Right ventricle myocardium superior (tissue), 1 donor: Measurements from ENCODE around the gene HBZ. TPM values are rescaled to one million over a fixed set of nuclear protein-coding genes. Genes with fewer than 3 reads are reported as not detected.
"Not testable (repeated sequence)": the region's sequence is repeated elsewhere in the genome, so short reads cannot be mapped to it uniquely, and the experiment has no call there.

Source experiments
- ATAC-seq: fragments of 200-7000 bp; cut with Tn5 transposase; one replicate; pipeline ENCODE4 v1.9.1; 2020; ENCODE audit warnings: mild to moderate bottlenecking; ENCODE audit not compliant: poor library complexity
- DNase-seq: peaks from one replicate; pipeline ENCODE4 v3.0.0-alpha.2; 2020
- intact Hi-C: fragments of 100-400 bp; cut with DNase I; formaldehyde crosslinking; loops from one replicate; pipeline ENCODE4 v1.11.2; 2022
- total RNA-seq: library from RNA; stranded (reverse); fragmentation: NEBNext Ultra II Directional; extraction: Animal tissue kit (Norgen Biotek cat#: 25700); gene quantifications from one replicate; pipeline ENCODE4 v1.2.1, GENCODE V29; 2021
- donor health status: DM: no; HTN: yes; CAD: no; lungs with severe emphysema.

The HBZ gene
- total RNA-seq, 1 donor from 2014 or later, result not detected

GRCh38 chr16:191831-192230 lies 39.4 kb downstream of the HBZ start:
- ATAC-seq (no peak), DNase-seq (no peak)
- intact Hi-C loops, result no loop called here

GRCh38 chr16:192686-193085 lies 40.2 kb downstream of the HBZ start:
- DNase-seq (no peak), ATAC-seq (no peak)
- intact Hi-C loops, result no loop called here

GRCh38 chr16:193441-193840 lies 41.0 kb downstream of the HBZ start:
- no peak for DNase-seq
- no peak for ATAC-seq
- intact Hi-C loops, result no loop called here

- intact Hi-C loops, result no loop called here
- ATAC-seq, result no peak
Observed at GRCh38 chr16:194516-194915, 42.1 kb downstream of the HBZ start.

GRCh38 chr16:200388-200787 lies 47.9 kb downstream of the HBZ start:
- DNase-seq, result no peak
- ATAC-seq, result no peak
- intact Hi-C loops, result no loop called here

More at GRCh38 chr16:194516-194915, 42.1 kb downstream of the HBZ start:
- no peak for DNase-seq

- no peak for DNase-seq
- intact Hi-C loops, result no loop called here
- ATAC-seq, result no peak
Observed at GRCh38 chr16:203246-203645, 50.8 kb downstream of the HBZ start.

- ATAC-seq, DNase-seq, intact Hi-C loops: not testable (repeated sequence)
Observed at GRCh38 chr16:204046-204445, 51.6 kb downstream of the HBZ start.

Other genes starting within 250 kb of the HBZ start
- 11.1 TPM for gene POLR3K, start 99.0 kb upstream of the HBZ start, total RNA-seq
- 79.9 TPM for gene SNRNP25, start 98.8 kb upstream of the HBZ start, total RNA-seq
- 16.6 TPM for gene RHBDF1, start 80.0 kb upstream of the HBZ start, total RNA-seq
- 31.6 TPM for gene MPG, start 74.4 kb upstream of the HBZ start, total RNA-seq
- gene NPRL3, start 14.0 kb upstream of the HBZ start, total RNA-seq, result 19.2 TPM
- gene HBM, start 13.3 kb downstream of the HBZ start, total RNA-seq, result not detected
- 64.7 TPM for gene HBA2, start 20.2 kb downstream of the HBZ start, total RNA-seq
- gene HBA1, start 24.0 kb downstream of the HBZ start, total RNA-seq, result 110 TPM
- not detected for gene HBQ1, start 27.8 kb downstream of the HBZ start, total RNA-seq
- 25.0 TPM for gene LUC7L, start 76.8 kb downstream of the HBZ start, total RNA-seq
- 135 TPM for gene FAM234A, start 82.2 kb downstream of the HBZ start, total RNA-seq
- 12.5 TPM for gene RGS11, start 123.3 kb downstream of the HBZ start, total RNA-seq
- gene ARHGDIG, start 127.9 kb downstream of the HBZ start, total RNA-seq, result 9.3 TPM
- 1.8 TPM for gene PDIA2, start 130.5 kb downstream of the HBZ start, total RNA-seq
- 14.0 TPM for gene AXIN1, start 200.1 kb downstream of the HBZ start, total RNA-seq
- 79.6 TPM for gene MRPL28, start 217.9 kb downstream of the HBZ start, total RNA-seq
- 28.1 TPM for gene PGAP6, start 229.3 kb downstream of the HBZ start, total RNA-seq
- 81.6 TPM for gene NME4, start 244.6 kb downstream of the HBZ start, total RNA-seq
- gene DECR2, start 249.2 kb downstream of the HBZ start, total RNA-seq, result 9.1 TPM